AG04449 (cell line): ENCODE data around the gene GPER1.

ENCODE experiments used
- CTCF ChIA-PET: fragments of 350-600 bp; formaldehyde crosslinking; extraction: SDS; loops from one replicate; lab custom pipeline; 2021; ENCODE audit warnings: antibody characterized with exemption; lab: Yijun Ruan, JAX
- POLR2A ChIA-PET: fragments of 400-600, 350-600 bp; formaldehyde crosslinking; extraction: SDS; loops from one replicate; lab custom pipeline; 2020; ENCODE audit warnings: antibody characterized with exemption, inconsistent platforms; lab: Yijun Ruan, JAX
- DNase-seq: peaks from one replicate; pipeline ENCODE4 v3.0.0-alpha.2; 2010; ENCODE audit warnings: low read depth, low spot score
- H3K4me3 ChIP-seq: 2 replicates; pipeline ENCODE4 v1.5.1; 2011; ENCODE audit warnings: low read depth, mild to moderate bottlenecking, control low read depth, low read length
- TF ChIP-seq, protein P1 (sequence below): IDR thresholded peaks from one replicate; pipeline ENCODE4 v1.5.1; 2011; ENCODE audit warnings: mild to moderate bottlenecking, moderate library complexity, low read length, control low read depth, inconsistent platforms; ENCODE audit not compliant: insufficient read depth; ENCODE audit errors: missing control alignments

Gene GPER1

DNA sequence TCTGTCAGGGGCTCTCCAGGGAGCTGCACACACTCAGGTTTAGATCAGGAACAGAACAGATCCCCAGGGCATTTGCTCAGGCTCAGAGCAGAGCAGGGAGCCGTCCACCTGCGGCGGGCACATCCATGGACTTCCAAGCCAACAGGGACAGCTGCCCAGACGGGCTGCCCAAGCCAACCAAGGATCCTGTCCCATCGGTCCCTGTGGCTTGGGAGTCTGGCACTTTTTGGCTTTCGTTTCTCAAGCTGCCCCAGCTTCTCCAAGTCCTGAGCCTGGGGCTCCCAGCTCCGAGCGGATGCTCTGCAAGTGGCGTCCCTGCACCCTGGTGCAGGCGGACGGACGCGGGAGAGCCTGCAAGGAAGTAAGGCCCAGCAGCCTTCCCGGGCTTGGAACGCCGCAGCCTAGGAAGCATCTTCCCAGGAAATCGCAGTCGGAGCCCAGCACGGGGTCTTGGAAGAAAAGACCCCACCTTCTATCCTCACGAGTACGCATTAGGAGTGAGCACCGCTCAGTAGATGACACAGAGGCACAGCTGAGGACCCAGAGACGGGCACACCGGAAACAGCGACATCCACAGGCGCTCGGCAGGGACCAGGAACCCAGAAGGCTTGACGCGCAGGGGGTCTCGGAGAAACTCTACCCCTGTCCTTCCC is 37.5 kb upstream of the GPER1 start:
- POLR2A ChIA-PET, result no interaction called here
- DNase-seq, result no peak
- CTCF ChIA-PET, result interaction anchor here (1.3 kb wide), 2 partner anchors 55 to 57 kb away, joined by 5 to 7 read pairs; no protein-coding TSS in a partner anchor
- TF ChIP-seq, protein P1, sequence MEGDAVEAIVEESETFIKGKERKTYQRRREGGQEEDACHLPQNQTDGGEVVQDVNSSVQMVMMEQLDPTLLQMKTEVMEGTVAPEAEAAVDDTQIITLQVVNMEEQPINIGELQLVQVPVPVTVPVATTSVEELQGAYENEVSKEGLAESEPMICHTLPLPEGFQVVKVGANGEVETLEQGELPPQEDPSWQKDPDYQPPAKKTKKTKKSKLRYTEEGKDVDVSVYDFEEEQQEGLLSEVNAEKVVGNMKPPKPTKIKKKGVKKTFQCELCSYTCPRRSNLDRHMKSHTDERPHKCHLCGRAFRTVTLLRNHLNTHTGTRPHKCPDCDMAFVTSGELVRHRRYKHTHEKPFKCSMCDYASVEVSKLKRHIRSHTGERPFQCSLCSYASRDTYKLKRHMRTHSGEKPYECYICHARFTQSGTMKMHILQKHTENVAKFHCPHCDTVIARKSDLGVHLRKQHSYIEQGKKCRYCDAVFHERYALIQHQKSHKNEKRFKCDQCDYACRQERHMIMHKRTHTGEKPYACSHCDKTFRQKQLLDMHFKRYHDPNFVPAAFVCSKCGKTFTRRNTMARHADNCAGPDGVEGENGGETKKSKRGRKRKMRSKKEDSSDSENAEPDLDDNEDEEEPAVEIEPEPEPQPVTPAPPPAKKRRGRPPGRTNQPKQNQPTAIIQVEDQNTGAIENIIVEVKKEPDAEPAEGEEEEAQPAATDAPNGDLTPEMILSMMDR, result no peak
- H3K4me3 ChIP-seq, result no peak overlapping the region

DNA sequence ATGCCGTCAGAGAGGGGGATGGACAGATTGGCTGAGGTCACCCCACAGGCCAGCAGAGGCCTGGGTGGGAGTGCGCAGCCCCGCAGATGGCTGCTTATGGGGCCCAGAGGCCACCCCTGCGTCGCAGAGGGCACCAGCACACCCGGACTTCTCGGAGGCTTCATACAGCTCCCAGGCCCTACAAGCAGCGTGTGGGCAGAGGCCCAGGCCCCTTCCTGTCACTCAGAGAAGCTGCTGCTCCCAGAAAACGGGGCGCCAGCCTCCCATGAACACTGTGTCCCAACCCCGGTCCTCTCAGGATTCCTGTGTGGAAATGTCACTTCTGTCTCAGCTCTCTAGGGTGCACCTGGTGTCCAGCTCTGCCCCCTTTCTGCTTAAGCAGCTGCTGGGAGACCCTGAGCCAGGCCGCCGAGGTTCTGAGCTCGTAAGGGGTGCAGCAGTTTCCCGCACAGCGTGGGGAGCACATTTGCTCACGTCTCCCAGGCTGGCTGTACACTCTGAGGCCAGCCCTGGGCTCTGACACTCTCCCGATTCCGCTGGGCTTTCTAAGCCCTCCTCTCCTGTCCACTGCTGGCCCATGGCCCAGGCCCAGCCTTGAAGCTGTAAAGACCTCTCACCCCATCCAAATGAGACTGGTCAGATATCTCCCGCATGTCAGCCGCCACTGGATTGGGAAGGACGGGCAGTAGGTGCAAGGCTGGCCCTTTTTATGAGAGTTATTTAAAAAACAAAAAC is 36.8 kb upstream of the GPER1 start:
- DNase-seq, result no peak
- POLR2A ChIA-PET, result no interaction called here
- H3K4me3 ChIP-seq, result no peak overlapping the region
- TF ChIP-seq, protein P1, result no peak
- CTCF ChIA-PET, result interaction anchor here (1.1 to 7.0 kb wide), 4 partner anchors 14 to 86 kb away, joined by 3 to 53 read pairs (median 14); a partner anchor contains a TSS

DNA sequence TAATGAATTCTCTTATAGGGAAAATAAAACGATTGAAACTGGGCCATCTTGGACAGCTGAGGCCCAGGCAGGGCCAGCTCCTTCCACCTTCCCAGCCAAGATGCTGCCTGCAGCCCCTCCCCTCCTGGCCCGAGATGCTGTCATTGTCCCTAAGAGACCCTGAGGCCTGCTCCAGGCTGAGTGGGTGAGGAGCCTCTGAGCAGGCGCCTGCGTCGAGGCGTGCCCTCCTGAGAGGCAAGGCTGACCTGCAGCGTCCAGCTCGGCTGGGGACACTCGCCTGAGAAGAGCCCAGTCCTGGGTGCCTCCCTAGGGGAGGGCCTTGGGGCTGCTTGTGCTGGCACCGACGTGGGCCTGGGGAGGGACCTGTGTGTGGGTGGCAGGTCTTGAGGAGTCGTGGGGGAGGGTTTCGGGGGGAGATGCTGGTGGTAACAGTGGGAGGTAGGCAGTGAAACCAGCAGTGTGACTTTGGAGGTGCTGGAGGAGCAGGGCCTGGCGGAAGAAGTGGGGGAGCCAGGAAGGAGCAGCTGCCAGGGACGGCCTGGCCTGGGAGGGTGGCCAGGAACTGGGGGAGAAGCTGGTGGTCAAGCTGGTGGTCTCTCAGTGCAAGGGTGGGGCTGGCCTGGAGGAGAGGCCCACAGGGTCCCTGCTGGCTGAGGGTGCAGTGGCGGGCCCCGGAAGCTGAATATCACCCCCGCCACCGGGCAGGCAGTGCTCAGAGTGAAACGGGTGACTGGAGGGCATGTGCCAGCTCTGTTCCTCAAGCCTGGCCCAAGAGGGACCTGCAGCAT is 35.7 kb upstream of the GPER1 start:
- ChIA-PET CTCF (interaction anchor here (1.1 to 7.0 kb wide), 5 partner anchors 9 to 85 kb away, joined by 3 to 53 read pairs (median 4); a partner anchor contains a TSS), POLR2A (no interaction called here)
- DNase-seq, result no peak
- no peak overlapping the region for H3K4me3 ChIP-seq
- TF ChIP-seq, protein P1, result no peak

DNA sequence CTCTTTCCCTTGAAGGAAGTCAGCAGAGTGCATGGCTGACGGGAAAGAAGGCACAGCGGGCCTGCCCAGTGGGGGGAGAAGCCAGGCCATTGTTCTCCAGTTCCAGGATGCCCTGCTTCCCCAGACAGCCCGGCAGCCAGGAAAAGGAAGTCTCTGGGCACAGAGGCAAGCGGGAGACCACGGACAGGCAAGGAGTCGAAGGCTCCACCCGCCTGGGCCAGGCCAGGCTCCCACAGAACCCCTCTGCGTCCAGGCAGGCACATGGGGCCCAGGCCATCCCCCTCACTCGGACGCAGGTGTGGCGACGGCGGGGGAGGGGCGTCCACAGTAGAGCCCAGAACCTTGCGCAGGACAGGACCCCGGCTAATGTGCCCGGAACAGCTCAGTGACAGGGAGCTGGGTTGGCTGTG is 34.9 kb upstream of the GPER1 start:
- CTCF ChIA-PET, result interaction anchor here (0.8 to 7.0 kb wide), 7 partner anchors 8 to 61 kb away, joined by 3 to 53 read pairs (median 4); partner anchors contain the start of genes GPER1 and GPR146
- POLR2A ChIA-PET, result no interaction called here
- TF ChIP-seq, protein P1, result no peak
- H3K4me3 ChIP-seq, result no peak overlapping the region
- no peak for DNase-seq

DNA sequence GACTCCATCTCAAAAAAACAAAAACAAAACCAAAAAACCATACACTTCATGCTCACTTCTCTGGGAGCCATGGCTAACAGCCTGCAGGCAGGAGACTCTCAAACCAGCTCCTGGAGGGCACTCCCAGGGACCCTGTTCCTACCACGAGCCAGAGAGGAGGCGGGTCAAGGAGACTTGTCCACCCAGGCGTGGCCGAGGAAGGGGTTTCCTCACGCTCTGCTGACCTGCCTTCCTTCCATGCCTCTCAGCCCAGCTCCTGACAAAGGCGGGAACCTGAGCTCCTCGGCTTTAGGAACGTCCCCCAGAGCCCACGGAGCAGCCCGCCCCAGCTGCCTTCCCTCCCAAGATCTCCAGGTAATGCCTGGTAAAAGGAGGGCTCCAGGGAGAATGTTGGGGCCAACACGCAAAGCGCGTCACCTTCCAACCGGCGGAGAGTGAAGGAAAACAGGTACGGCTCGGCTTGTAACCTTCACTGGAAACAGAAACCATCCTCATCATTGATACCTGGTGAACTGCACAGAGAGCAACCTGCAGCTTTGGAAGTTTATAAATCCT is 34.0 kb upstream of the GPER1 start:
- ChIA-PET CTCF (interaction anchor here (0.8 to 7.0 kb wide), 5 partner anchors 9 to 62 kb away, joined by 3 to 53 read pairs (median 9); partner anchors contain the start of genes GPER1 and GPR146), POLR2A (no interaction called here)
- no peak for DNase-seq
- TF ChIP-seq, protein P1, result no peak
- H3K4me3 ChIP-seq, result no peak overlapping the region
